HG03460 (cell line): ENCODE data around the gene PBX1.
"Not testable (repeated sequence)": the region's sequence is repeated elsewhere in the genome, so short reads cannot be mapped to it uniquely, and the experiment has no call there.

Experiments used
- ATAC-seq: cut with Tn5 transposase; IDR thresholded peaks from one replicate; pipeline ENCODE4 v1.9.1; 2021; ENCODE audit not compliant: unreplicated experiment

The PBX1 gene

DNA sequence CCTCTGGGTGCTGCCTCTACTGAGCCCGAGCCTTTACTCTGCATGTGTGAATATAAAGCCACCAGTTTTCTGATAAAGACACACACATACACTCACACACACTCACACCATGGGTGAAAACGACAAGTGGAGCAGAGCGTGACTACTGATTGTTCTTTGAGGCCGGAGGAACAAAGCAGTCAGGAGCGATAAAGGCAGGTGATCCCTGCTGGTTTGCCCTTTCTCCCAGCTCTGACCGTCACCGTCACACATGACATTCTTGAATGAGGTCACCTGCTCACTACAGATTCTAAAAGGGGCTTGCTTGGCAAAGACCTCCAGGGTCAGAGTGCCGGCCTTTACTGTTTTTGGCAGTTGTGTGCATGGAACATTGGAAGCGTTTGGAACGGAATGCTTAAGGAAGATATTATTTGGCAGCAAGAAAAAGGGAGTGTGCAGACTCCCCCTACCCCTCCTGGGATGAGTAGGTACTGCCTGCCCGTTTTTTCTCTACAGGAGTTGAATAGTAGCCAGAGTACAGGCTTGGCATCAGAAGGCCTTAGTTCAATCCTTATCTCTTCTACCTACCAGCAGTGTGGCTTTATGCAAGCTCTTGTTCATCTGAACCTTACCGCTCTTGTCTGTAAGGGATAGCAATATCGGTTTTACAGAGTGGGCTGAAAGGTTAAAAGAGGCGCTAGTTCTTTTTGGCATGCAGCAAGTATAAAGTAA is 79.7 kb downstream of the PBX1 start:
- ATAC-seq: no peak

DNA sequence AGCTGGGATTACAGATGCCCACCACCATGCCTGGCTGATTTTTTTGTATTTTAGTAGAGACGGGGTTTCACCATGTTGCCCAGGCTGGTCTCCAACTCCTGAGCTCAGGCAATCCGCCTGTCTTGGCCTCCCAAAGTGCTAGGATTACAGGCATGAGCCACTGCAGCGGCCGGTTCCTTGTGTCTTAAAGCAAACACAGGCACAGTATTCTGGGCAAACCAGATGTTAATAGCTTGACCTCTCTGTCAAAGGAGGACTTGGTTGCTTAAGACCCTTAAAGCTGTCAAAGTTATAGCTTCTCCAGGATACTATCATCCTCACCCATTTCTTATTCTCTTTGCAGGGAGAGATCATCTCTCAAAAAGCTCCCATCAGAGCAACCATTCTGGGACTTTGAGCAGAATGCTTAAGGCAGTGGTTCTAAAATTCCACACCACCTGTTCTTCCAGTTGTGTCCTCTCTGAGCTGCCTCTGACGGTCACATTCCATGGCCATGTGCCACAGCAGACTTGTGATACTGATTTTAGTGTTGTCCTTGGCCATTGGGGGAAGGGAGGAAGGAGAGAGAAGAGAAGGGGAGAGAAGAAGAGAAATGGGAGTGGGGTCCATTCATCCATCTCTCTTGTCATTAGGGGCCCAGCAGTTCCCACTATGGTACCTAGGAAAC is 81.8 kb downstream of the PBX1 start:
- no peak for ATAC-seq

DNA sequence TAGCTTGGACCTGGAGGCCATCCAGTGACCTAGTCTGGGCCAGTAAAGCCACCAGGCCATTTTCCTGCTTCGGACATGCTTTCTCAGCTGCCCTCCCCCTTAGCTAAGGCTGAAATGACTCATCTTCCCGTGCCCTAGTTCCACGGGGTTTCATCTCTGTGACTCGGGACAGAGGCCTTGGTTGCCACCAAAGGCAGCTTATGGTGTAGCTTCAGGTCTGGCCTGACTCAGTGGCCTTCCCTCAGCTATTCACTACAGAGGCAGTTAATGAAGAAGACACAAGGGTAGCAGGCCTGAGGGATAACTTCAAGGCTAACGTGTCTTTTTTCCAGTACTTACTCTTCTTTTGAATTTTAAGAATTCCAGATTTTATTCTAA is 82.4 kb downstream of the PBX1 start:
- no peak for ATAC-seq

DNA sequence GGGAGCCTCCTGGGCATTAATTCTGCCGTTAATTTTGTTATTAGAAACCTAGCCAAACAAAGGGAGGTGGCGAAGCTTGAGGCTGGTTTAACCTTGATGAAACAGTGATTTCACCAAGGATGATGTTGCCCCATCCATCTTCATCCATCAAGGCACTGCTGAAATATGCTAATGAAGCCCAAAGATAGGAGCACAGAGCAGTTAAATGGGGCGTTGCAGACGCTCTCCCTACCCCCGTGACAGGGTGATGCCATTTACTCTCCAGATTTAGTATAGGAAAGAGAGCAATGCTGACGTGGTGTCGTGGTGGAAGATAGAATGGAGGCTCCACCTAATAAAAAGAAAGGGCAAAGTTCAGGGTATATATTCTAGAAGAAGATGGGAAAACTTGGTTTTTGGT is 84.0 kb downstream of the PBX1 start:
- no peak for ATAC-seq

GRCh38 chr1:164644268-164644667 is 85.3 kb downstream of the PBX1 start:
- no peak for ATAC-seq

DNA sequence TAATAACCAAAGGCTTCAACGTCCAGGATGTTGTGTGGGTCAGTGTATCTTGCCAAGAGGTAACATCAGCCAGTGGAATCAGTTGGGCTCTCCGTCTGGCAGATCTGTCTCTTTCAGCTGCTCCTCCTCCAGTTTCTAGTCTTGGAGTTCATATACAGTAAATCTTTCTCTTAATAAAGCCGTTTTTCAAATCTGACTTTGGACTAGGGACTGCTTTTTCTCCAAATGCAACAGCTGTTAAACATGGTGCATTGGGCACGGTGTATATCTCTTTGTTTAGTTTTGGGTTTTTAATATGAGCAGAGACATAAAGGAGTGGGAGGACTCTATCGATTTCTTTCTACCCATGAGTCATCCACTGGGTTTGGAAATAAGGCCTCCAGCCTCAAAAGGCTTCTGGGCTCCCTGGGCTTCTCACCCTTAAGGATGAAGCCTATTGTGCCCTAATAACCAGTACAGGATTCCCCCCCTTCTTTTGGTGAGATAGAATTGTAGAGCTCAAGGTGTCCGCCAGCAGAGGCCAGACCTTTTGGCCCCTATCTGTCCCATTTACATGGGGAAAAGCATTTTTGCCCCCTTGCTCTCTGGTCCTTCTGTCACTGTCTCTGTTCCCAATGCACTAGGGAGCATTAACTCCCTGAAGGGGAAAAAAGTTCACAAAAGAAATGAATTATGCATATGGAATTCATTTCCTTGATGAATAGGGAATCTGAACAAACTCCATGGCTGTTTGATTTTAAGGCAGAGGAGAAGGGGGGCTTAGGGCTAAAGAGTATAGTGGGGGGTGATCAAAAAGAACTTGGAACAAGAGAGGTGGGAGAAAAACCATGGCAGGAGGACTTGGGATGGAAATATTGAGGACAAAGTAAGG is 86.0 kb downstream of the PBX1 start:
- ATAC-seq: no peak

- ATAC-seq: no peak
Measured at GRCh38 chr1:164645921-164646320, 86.9 kb downstream of the PBX1 start.

DNA sequence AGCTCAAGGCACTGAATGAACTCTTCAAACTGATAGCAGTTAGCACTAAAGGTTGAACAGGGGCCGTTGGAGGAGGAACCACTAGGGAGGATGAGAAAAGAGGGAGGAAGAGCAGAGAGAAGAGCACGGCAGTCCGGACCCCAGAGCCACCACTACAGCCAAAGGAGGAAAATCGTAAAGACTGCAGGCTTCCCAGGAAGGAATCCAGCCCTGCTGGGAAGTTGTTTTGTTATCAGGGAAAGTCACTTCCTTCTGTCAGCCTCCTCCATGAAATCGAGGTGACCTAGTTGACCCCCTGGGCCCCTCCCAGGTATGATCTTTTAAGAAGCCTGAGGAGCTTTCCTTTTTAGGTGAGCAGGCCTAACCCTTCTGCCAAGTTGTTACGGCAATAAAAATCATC is 88.2 kb downstream of the PBX1 start:
- ATAC-seq: no peak

- ATAC-seq: no peak
Measured at GRCh38 chr1:164648636-164649035, 89.7 kb downstream of the PBX1 start.

DNA sequence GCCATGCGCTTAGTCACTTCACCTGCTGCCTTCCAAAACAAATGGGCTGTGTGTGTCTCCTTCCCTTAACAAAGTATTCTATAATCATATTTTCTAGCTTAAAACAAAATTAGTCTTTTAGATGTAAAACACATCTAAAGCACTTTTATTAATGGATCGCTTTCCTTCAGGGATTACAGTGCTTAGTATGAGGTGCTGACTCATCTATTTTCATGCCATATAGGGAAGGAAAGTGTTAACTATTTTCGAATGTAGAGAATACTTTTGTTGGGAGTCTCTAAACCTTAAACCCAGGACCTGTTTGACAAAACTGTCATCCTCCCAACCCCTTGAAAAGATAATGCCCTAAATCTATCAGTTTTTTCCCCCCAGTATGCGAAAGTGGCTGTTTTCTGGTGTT is 90.2 kb downstream of the PBX1 start:
- ATAC-seq: no peak

- ATAC-seq: no peak
Measured at GRCh38 chr1:164650531-164650930, 91.5 kb downstream of the PBX1 start.

DNA sequence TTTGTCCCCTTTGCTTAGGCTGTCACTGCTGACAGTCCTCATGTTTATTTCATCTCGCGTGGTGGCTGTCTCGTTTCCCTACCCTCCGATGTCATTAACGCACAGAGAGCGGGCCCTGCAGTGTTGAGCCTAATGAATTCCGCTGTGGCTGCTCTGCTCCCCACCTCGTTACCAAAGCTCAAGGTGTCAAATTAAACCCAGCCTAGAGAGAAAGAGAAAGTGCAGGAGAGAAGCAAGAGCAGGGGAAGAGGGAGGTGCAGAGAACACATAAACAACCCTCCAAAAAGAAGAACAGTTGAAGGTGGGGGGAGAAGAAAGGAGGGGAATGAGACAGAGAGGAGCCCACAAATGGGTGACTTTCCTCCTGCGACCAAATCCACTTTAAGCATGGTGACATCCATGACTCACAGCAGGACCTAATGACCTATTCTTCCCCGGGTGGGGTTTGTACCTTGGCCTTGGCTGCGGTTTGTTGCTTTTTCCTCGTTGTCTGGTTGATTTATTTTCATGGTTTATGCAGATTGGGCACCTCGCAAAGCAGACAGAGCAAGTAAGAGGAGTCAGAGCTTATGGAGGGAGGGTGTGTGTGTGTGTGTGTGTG is 92.5 kb downstream of the PBX1 start:
- no peak for ATAC-seq

GRCh38 chr1:164652969-164653368 is 94.0 kb downstream of the PBX1 start:
- not testable (repeated sequence) for ATAC-seq

- no peak for ATAC-seq
Measured at GRCh38 chr1:164653705-164654104, 94.7 kb downstream of the PBX1 start.

DNA sequence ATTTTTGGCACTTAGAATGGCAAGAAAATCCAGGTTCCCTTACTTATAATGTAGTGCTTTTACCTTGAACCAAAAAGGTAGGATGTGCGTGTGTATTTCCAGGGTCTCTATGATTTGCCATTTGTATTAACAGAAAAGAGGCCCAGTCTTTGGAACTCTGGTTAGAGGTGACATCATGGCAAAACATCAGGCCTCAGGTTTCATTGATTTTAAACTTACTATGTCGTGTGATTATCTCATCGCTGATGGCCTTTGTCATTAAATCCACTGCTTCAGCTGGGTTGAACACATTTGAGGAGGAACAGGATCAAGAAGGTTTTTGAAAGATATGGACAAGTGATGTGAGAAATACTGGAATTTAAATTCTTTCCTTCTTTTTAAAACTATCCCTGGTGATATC is 95.2 kb downstream of the PBX1 start:
- no peak for ATAC-seq

DNA sequence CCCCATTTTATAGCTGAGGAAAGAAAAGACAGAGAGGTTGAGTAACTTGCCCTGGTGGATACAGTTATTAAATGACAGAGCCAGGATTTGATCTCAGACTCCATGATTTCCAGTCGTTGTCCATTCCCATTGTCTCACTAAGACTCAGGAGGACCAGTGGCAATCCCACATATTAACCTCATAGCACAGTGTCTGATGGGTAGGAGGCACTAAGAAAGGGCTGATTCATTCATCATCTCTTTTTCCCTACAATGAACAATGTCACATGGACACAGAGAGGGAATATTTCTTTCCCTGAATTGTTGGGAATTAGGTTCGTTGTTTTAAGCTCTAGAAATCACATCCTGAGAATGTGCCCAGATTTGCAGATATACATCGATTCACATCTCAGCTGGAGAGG is 99.9 kb downstream of the PBX1 start:
- no peak for ATAC-seq

- peak; percentile 18 for ATAC-seq
Measured at GRCh38 chr1:164659621-164660411, 100.8 kb downstream of the PBX1 start.

DNA sequence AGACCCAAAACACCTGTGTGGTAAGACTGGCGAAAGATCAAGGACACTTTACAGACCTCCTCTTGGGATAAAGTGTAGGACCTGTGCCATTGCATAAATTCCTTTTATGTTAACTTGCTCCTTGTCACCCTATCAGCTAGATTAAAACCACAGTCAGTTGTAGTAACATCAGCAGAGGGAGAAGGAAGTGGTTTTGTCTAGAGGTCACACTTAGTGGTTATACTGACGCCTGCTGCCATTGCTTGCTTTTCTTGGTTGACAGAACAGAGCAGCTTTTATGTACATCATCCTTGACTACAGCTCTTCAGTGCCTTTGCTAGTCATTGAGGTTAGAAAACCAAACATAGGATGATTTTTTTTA is 101.4 kb downstream of the PBX1 start:
- peak; percentile 71 for ATAC-seq

- no peak for ATAC-seq
Measured at GRCh38 chr1:164660775-164661174, 101.8 kb downstream of the PBX1 start.

GRCh38 chr1:164662462-164662861 is 103.5 kb downstream of the PBX1 start:
- ATAC-seq: no peak

DNA sequence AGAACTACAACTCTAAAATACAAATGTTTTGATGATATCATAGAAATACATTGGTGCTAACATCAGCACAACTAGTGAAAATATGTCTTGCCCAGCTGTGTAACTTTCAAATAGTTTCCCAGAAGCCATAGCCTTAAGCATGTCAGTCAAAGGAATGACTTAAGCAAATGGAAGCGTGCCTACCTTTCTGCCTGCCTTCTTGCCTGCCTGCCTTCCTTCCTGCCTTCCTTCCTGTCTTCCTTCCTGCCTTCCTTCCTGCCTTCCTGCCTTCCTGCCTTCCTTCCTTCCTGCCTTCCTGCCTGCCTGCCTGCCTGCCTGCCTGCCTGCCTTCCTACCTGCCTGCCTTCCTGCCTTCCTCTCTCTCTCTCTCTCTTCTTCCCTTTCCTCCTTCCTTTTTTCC is 104.0 kb downstream of the PBX1 start:
- no peak for ATAC-seq
